GM10847 (cell line): ENCODE measurements around the gene MAST2.

Experiments used
- POLR2A ChIP-seq: IDR thresholded peaks from 2 replicates; pipeline ENCODE4 v1.6.1; 2011; ENCODE audit not compliant: insufficient read length; ENCODE audit errors: extremely low read depth

Gene MAST2

DNA sequence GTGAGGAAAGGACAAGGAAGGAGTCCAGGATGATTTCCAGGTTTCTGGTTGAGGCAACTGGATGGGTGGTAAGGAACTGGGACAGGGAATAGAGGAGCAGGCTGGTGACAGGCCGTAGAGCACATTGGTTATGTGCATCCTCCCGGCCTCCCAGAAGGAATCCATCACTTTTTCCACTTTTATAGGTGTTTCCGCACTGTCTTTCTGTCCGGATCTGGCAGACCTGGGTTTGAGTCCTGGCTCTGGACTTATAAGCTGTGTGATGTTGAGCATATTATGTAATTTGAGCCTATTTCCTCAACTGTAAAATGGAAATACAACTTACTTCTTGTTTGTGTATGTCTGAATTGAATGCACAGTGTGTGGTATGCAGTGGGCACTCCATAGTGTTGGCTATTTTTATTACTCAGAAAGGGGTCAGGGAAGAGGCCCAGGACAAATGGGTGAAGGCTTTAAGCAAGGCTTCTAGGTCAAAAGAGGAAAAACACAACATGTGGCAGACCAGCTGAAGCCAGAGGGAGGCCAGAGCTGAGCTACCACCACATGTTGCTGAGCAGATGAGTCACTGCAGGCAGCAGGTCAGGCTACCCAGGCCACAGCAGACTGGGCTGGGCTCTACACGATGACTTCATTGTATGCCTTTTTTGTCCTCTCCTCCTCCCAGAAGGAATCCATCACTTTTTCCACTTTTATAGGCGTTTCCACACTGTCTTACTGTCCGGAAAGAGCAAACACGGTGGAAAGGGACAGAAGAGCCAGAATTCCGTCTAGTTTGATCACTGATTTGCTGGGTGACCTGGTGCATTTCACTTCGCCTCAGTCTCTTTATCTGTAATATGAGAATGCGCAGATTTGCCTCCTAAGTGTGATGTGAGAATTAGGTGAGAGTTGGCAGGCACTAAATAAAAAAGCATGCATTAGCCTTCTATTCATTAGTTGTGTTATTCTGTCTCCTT is 791 bp upstream of the MAST2 start:
- TF ChIP-seq POLR2A: no peak

DNA sequence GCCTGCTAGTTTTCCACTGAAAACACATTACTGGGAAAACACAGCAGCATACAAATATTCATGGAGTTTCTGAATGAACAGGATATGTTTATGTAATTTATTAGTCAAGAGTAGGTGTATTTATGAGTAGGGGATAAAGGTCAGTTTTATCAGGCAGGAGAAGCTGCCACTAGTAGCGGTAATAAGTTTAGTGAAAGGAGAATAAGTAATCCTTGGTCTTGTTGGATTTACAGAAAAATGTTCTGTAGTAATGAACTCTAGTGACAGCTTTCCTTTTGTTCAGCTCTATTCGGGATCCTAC is 1.2 kb downstream of the MAST2 start:
- TF ChIP-seq POLR2A: no peak

DNA sequence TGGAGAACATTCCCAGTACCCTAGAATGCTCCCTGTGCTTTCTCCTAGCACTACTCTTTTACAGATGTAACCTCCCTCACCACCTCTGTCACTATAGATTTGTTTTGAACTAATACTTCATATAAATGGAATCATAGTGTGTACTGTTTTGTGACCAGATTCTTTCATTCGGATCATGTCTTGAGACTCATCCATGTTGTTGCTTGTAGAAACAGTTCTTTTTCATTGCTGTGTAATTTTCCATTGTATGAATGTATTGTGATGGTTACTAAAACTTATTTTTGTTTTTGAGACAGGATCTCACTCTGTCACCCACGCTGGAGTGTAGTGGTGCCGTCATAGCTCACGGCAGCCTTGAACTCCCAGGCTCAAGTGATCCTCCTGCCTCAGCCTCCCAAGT is 2.7 kb downstream of the MAST2 start:
- TF ChIP-seq POLR2A: no peak

DNA sequence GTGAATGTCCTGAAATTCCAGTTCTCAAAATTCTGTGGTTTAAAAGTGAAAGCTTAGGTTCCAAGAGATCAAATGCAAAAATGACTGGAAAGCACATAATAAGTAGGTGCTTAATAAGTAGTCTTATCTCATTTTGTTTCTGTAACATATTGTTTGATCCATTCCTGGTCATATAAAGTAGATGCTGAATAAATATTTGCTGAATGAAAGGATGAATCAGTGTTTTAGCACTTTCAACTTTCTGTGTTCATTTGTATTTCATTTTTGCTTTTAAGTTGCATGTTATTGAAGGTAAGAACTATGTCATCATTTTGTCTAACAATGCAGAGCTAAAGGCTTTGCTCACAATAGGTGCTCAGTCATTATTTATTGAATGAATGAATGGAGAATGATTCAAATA is 6.3 kb downstream of the MAST2 start:
- no peak for TF ChIP-seq POLR2A

DNA sequence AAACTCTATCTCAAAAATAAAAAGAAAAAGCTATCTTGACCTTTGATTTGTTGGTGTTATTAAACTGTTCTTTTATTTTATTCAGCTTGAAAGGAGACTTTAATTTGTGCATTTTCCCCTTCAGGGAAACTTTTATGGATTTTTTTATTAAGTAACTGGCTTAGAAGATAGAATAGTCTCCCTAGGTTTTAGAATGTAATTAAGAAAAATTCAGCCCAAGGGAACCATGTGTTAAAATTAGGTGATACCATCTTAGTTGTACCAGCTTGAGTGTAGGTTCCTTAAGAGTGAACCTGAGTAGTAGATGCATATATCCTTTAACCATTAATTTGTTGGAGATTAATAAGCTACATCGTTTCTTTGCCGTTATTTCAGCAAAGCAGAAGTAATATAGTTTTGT is 11.4 kb downstream of the MAST2 start:
- TF ChIP-seq POLR2A: no peak

DNA sequence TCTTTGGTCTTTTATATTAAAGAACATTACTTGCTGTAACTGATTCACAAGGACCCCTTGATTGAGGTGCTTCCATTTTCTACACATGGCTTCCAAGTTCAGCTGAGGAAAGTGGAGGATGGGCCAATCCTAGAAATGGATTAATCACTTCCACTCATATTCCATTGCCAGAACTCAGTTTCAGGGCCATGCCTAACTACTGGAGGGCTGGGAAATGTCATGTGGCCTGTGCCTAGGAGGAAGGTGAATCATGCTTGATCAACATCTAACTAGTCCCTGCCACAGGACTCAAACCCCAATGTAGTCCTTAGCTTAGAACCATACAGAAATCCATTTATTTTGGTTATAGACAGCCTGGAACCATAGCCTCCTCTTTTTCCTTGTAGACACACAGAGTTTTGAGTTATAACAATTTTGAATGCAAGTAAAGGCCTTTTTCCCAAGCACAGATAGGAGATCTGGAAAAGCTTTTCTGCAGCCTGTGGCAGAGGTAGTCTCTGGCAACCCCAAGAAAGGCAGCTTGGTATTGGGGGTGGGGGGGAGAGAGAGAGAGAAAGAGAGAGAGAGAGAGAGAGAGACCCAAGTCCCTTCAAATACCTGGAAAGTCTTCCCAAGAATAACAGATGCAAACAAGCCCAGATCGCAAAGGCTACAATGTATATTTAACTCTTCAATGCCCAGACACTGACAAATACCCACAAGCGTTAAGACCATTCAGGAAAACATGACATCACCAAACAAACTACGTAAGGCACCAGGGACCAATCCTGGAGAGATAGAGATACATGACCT is 12.5 kb downstream of the MAST2 start:
- no peak for TF ChIP-seq POLR2A

DNA sequence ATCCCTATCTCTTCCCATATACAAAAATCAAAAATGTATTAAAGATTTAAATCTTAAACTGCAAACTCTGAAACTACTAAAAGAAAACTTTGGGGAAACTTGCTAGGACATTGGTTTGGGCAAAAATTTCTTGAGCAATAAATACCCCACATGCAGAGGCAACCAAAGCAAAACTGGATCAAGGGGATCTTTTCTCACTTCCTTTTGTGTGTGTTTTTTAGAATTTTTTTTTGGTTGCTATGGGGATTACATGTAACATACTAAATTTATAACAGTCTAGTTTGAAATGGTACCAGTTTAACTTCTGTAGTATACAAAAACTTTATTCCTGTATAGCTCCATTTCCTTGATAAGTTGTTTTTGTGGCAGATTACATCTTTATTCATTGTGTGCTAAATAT is 16.8 kb downstream of the MAST2 start:
- no peak for TF ChIP-seq POLR2A

DNA sequence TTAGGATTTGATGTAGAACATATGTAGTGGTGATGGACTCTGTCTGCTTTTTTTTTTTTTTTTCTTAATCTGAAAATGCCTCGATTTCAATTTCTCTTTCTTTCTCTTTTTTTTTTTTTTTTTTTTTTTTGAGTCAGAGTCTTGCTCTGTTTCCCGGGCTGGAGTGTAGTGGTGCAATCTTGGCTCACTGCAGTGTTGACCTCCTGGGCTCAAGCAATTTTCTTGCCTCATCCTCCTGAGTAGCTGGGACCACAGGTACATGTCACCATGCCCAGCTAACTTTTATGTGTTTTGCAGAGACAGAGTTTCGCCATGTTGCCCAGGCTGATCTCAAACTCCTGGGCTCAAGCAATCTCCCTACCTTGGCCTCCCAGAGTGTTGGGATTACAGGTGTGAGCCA is 17.4 kb downstream of the MAST2 start:
- TF ChIP-seq POLR2A: no peak

DNA sequence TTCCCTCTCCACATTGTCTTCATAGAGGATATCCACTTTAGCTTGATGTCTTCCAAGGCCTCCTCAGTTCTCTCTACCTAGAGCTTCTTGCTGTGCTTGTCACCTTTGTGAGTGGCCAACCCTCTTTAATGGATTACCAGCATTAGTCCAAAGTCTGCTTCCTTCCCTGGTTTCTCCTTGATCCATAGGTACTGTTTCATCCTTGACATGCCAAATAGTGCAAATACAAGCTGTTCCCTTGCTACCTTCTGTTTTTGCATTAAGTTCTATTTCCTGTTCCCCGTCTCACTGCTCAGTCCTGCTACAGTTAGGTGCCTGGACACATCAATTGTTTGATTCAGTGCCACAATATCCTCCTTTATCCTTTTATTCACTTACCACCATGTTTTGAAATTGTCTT is 19.2 kb downstream of the MAST2 start:
- no peak for TF ChIP-seq POLR2A

DNA sequence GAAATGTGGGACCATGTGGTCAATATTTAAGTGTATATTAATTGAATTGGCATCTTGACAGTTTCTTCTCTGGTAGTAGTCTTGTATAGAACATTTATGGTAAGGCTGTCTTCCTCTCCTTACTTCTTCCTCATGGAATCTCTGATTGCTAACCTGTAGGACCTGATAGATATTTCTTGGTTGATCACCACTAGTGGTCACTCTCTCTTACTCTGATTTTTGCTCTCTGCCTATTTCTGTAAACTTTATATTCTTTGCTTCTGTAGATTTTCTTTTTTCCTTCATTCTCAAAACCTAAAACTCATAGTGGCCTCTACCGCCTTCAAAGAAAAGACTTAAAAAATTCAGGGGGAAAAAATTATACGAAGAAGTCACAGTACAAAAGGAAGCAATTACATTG is 21.2 kb downstream of the MAST2 start:
- TF ChIP-seq POLR2A: no peak

DNA sequence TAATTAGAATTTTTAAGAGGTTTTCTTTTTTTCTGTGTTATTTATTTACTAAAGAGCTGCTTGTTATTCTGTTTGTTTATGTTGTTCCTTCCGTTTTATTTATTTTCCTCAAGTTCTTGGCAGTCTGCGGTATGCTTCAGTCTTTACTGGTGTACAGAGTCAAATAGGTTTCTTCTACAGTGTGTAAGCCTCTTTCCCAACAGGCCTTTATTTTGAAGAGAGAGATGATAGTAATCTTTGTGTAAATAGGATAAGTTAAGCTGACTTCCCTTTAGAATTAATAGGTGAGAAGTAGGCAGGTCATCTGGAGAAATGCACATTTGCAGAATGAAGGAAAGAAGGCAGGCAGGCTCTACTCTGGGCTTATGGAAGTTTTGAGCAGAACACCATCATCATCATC is 23.8 kb downstream of the MAST2 start:
- TF ChIP-seq POLR2A: no peak

DNA sequence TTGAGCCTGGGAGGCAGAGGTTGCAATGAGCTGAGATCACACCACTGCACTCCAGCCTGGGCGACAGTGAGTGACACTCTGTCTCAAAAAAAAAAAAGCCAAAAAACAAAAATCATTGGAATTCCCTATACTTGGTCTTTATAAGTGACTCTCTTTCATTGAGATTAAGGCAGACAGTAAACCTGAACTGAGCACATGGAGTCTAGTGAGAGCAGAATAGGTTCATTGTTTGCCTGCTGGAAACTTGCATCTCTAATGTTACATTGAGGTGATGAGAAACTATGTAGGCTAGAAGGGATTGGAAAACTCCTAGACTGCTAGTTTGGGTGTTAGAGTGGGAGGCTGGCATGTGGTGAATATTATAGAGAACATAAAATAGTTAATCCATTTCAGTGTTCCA is 25.4 kb downstream of the MAST2 start:
- TF ChIP-seq POLR2A: no peak

DNA sequence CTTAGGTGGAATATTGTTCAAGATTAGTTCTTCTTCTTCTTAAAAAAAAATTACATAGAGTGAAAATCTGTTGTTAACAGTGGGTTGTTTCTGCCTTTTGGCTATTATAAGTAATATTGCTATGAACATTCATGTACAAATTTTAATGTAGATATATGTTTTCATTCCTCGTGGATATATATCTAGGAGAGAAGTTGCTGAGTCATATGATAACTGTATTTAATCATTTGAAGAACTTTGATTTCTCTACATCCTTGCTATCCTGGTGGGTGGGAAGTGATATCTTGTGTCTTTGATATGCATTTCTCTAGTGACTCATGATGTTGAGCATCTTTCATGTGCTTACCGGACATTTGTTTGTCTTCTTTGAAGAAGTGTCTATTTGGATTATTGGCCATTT is 29.9 kb downstream of the MAST2 start:
- TF ChIP-seq POLR2A: no peak

DNA sequence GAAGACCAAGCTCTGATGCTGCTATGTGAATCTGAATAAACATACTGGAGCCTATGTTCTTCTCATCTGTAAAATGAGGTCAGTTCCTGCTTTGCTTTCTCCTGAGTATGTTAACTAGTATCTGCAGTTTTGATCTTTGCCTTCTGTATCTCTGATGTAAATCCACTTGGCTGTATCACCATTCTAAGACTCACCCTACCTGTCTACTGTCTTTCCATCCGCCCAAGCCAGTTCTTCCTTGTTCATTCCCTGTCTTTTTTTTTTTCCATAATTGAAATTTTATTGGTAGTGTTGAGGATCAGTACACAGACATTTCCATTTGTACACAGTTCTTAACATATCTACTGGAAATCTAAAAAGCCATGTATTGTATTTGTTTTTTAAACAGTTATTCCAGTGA is 31.3 kb downstream of the MAST2 start:
- no peak for TF ChIP-seq POLR2A

DNA sequence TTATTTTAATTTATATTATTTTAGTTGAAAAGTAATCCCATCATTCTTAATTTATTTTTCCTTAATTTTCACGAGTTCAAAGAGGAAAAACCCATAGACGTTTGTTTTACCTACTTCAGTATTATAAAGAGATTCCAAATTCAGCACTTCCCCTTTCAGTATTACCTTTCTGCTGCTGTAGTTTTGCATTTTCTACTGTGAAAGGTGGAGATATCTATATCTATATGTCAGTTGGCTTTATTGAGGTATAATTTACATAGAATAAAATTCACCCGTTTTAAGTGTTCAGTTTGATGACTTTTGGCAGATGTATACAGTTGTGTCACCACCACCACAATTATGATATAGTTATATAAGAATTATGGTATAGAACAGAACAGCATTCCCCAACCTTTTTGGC is 33.0 kb downstream of the MAST2 start:
- no peak for TF ChIP-seq POLR2A

DNA sequence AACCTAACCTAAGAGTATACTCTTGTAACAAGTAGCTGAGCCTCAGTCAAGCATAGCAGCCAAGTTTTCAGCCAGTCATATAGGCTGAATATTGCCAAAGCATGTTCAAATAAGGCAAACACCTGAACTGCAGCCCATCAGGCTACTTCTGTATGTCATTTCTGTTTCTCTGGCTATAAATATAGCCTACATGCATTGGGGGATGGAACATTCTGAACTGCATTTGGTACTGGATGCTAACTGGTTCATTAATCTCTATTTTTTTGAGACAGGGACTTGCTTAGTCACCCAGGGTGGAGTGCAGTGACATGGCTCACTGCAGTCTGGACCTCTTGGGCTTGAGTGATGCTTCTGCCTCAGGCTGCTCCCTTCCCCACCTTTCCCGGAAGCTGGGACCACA is 37.3 kb downstream of the MAST2 start:
- TF ChIP-seq POLR2A: no peak
